GM21576 (cell line): ENCODE results near the gene RNF225.
A peak's percentile ranks its signal among the peaks of the same experiment; 100 is the strongest.
"Not testable (repeated sequence)": the region's sequence is repeated elsewhere in the genome, so short reads cannot be mapped to it uniquely, and the experiment has no call there.

Experiments used
- ATAC-seq: cut with Tn5 transposase; IDR thresholded peaks from one replicate; pipeline ENCODE4 v1.9.1; 2021; ENCODE audit warnings: mild to moderate bottlenecking, moderate library complexity; ENCODE audit not compliant: unreplicated experiment

RNF225 gene

DNA sequence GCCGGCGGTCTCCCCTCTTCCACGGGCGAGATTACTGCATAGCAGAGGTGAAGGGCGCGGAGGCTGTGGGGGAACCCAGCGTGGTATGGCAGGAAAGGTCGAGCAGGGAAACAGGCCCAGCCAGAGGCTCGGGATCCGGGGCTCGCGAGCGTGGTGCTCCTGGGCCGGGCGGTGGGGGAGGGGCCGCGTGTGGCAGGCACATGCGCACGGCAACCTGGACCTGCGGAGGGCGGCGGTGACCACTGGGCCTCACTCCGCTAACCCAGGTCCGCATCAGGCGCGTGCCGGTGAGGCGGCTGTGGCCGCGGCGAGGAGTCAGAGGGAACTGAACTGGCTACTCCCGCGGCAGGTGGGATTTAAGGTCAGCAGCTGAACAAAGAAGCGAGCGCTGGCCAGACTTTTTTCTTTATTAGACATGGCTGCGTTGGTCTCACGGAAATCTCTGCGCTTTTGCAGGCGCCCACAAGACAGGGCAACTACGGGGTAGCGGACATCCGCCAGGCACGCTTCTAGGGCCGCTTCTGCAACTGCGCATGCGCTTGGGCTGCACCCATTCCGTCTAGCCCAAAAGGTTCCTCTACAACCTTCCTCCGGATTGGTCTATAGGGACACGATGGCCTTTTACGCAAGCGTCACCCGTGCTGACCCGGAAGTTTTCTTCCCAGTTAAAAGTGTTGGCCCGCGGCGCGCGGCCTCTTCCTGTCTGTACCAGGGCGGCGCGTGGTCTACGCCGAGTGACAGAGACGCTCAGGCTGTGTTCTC lies 8.7 kb upstream of the RNF225 start, which contains the start of gene RPS5:
TSS of gene RPS5 (plus strand) at position 694 of the 762 bp plus-strand sequence. CDS start 869 bp downstream, outside the sequence.
- peak; percentile 84 for ATAC-seq

- ATAC-seq, result no peak
Observed at GRCh38 chr19:58387338-58388174, 7.9 kb upstream of the RNF225 start.

DNA sequence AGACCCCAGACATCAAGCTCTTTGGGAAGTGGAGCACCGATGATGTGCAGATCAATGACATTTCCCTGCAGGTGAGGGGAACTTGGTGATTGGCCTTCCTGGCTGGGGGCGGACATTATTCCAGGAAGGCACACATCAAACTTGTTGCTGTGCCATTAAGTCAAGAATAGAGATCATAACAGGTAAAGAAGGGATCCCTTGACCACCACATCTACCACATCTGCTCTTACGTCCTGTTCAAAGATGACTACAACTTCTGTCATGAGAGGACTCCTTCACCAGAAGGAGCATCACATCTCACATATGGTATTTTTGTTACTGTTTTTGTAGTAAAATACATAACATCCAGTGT lies 7.3 kb upstream of the RNF225 start:
- no peak for ATAC-seq

- no peak for ATAC-seq
Observed at GRCh38 chr19:58392945-58393724, 2.3 kb upstream of the RNF225 start.

- no peak for ATAC-seq
Observed at GRCh38 chr19:58393725-58394033, 1.8 kb upstream of the RNF225 start.

DNA sequence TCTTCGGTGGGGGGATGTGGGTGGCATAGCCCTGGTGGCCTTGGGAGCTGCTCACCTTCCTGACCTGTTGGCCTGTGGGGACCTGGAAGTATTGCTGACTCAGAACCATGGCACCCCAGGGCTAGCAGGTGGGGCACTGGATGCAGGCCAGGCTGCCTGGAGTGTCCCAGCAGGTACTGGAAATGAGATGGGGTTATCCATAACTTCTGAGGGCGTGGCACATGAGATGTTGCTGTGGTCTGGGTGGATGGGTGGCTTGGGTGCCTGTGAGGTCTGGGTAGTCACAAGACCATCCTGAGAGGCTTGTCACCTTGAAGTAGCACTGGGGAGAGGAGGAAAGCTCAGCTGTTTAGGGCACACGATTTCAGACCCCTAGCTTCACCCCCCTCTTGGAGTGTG lies 636 bp upstream of the RNF225 start:
- no peak for ATAC-seq

DNA sequence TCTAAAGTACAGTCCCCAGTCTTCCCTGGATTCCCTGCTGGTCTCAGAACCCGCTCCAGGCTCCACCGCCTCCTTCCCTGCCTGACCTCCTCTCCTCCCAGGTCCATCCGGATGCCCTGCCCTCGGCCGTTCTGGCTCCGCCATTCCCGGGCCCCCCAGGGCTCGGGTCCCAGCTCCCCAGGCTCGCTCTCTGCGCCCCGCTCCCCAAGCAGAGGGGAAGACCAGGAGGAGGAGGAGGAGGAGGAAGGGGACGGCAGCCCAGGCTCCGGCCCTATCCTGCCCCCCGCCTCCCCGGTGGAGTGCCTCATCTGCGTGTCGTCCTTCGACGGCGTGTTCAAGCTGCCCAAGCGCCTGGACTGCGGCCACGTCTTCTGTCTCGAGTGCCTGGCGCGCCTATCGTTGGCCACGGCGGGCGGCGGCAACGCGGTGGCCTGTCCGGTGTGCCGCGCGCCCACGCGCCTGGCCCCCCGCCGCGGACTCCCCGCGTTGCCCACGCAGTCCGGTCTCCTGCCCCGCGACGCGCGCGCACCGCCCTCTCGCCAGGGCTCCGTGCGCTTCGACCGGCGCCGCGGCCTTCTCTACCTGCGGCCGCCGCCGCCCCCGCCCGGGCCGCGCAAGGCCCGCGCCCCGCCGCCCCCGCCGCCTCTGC lies 647 bp downstream of the RNF225 start:
- ATAC-seq, result no peak

GRCh38 chr19:58396691-58397532 lies 1.5 kb downstream of the RNF225 start:
- ATAC-seq, result no peak

- ATAC-seq, result no peak
Observed at GRCh38 chr19:58397533-58398037, 2.1 kb downstream of the RNF225 start.

DNA sequence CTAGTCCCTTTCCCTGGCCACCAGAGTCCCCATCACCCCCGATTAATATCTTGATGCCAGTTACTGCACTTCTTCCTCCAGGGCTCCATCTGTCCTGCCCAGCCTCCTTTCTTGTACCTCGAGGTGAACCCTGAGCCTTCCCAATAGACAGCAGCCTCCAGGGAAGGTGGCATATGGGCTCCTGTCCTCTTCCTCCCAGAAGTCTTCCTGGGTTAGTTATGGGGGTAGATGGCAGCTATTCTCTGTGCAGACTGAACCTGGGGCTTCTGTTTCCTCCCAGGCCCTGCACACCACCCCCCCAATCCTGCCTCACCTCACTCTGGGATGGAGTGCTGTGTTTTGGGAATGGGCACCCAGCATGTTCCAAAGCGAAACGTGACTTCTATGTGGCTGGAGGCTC lies 2.6 kb downstream of the RNF225 start:
- ATAC-seq, result no peak

DNA sequence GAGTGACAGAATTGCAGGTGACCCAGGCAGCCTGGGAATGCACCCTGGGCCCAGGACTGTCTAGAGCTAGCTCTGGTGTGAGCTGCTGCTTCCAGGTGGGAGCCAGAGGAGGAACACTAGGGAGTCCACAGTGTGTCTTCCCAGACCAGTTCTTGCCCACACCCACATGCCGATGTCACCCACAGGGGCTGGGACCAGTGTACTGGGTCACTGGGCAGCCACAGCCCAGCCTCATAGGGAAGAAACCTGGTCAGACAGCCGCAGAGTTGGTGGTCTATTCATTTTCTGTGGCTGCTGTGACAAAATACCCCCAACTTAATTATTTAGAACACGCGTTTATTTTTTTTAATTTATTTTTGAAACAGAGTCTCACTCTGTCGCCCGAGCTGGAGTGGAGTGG lies 3.1 kb downstream of the RNF225 start:
- no peak for ATAC-seq

DNA sequence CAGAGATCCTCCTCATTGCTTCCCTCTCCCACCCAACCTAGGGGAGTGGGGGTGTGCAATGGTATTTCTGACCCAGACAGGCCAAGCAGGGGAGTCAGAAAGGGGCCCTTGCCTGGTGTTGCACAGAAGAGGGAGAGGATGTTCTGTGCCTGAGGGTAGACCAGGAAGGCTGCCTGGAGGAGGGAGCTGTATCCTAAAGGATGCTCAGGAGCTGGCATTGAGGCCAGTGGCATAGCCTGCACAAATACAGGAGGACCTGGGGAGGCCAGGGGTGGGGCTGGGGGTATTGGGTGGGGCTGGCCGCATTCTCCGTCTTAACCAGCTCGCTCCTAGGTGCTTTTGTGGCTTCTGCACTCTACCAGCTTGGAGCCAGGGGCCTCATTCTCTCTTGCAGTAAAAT lies 4.4 kb downstream of the RNF225 start:
- no peak for ATAC-seq

- ATAC-seq, result no peak
Observed at GRCh38 chr19:58400316-58400915, 5.0 kb downstream of the RNF225 start.

GRCh38 chr19:58400916-58401839 lies 5.7 kb downstream of the RNF225 start:
- peak; percentile 96 for ATAC-seq

GRCh38 chr19:58401840-58402421 lies 6.5 kb downstream of the RNF225 start:
- ATAC-seq, result no peak

DNA sequence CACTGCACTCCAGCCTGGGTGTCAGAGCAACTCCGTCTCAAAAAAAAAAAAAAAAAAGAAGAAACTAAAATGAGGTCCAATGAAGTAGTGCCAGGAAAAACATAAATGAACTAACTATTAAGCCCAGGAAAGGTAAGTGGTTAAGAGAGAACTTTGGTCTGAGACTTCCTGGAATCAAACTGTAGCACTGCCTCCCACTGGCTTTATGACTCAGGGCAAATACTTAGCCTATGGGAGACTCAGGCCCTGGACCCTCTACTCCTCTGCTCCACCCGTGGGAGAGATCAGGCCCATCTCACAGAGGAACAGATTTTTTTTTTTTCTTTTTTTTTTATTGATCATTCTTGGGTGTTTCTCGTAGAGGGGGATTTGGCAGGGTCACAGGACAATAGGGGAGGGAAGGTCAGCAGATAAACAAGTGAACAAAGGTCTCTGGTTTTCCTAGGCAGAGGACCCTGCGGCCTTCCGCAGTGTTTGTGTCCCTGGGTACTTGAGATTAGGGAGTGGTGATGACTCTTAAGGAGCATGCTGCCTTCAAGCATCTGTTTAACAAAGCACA lies 8.5 kb downstream of the RNF225 start:
- not testable (repeated sequence) for ATAC-seq

DNA sequence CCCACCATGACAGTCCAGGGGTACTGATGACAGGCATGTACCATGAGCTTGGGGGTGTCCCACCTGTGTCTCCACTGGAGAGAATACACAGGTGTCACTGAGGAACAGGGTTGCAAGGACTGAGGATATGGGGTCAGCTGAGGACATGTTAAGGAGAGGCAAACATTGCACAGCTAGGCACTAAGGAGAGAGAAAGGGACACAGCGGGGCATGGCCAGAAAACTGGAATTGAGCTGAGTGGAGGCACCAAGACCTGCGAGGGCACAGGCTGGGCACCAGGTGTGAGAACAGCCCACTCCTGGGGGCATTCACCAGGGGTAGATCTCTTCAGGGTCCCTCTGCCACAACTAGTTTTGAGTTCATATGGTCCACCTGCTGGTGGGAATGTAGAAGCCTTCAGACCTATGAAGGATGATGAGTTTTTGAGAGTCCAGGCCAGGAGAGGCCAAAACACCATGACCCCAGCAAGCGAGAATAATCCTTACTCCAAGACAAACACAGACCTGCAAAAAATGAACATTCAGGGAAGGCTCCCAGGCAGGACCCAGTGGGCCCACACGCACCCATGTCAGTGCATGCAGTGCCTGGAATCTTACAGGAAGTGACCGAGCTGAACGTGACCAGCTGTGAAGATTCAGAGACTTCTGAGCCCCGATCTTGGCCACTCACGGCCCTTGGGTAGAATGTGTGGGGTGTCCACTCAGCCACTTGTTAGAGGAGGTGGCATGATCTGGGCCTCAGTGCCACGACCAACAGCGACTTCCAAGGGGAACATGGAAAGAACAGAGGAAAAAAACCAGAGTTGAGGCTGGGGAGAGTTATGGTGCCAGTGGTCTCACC lies 11.6 kb downstream of the RNF225 start:
- no peak for ATAC-seq
